Progenitor cell of endocrine pancreas (in vitro differentiated cells): Measurements from ENCODE around the gene INS. TPM values are rescaled to one million over a fixed set of nuclear protein-coding genes. Genes with fewer than 3 reads are reported as not detected.

Source experiments
- DNase-seq: peaks from one replicate; pipeline ENCODE4 v3.0.0; 2021; ENCODE audit warnings: low spot score; ENCODE audit not compliant: unreplicated experiment
- H3K27ac Mint-ChIP-seq: 2 replicates; pipeline ENCODE4 v1.8.0; 2021; ENCODE audit warnings: mild to moderate bottlenecking, moderate library complexity, mixed read lengths
- H3K27me3 Mint-ChIP-seq: 2 replicates; pipeline ENCODE4 v1.8.0; 2021; ENCODE audit warnings: mixed read lengths
- H3K36me3 Mint-ChIP-seq: 2 replicates; pipeline ENCODE4 v1.8.0; 2022; ENCODE audit warnings: mixed read lengths; ENCODE audit not compliant: insufficient read depth
- H3K4me1 Mint-ChIP-seq: 2 replicates; pipeline ENCODE4 v1.8.0; 2021; ENCODE audit warnings: low read depth, mixed read lengths
- H3K4me3 Mint-ChIP-seq: 2 replicates; pipeline ENCODE4 v1.8.0; 2021; ENCODE audit warnings: low read depth, mild to moderate bottlenecking, moderate library complexity, mixed read lengths
- H3K9me3 Mint-ChIP-seq: 2 replicates; pipeline ENCODE4 v1.8.0; 2021; ENCODE audit warnings: low read depth, mixed read lengths
- total RNA-seq: library from RNA; stranded (reverse); gene quantifications from 2 replicates; pipeline ENCODE4 v1.2.1, GENCODE V29; 2021
- TF ChIP-seq, protein P1 (sequence below): fragments of 200-600 bp; sonication (generic); IDR thresholded peaks from one replicate; pipeline ENCODE4 v1.5.0; 2021; ENCODE audit warnings: antibody characterized with exemption, mild to moderate bottlenecking; ENCODE audit not compliant: unreplicated experiment

Gene INS
- total RNA-seq, 1 donor from 2014 or later: 75.2 TPM

DNA sequence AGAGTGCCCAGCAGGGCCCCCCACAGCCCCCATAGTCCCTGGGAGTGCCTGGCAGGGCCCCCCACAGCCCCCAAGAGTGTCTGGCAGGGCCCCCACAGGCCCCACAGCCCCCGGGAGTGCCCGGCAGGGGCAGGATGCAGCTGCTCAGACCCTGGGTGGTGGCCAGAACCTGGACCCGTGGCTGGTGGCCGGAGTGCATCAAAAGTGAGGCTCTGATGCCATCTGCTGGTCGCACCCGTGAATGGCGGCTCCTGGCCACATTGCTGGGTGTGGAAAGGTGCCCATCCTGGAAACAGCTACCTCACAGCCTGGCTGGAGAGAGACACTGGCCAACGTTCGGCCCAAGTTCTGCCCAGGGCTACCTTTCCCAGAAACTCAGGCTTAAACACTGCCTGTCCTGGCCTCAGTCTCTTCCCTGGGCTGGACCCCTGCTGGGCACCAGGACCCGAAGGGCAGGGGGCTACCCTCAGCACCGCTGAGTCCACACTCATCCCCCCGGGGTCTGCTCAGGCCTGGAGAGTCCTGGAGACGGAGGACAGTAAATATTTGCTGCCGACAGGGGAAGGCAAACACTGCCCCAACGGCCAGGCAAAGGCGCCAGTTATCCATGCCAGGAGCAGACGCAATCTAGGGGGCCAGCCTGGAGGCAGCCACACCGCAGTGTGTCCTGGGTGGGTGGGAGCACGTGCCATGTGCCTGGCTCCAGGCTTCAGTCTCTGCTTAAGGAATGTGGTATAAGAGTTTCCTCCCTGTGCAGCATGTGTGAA lies 4.4 kb downstream of the INS start:
- peak; percentile 88 for DNase-seq
- TF ChIP-seq, protein P1, sequence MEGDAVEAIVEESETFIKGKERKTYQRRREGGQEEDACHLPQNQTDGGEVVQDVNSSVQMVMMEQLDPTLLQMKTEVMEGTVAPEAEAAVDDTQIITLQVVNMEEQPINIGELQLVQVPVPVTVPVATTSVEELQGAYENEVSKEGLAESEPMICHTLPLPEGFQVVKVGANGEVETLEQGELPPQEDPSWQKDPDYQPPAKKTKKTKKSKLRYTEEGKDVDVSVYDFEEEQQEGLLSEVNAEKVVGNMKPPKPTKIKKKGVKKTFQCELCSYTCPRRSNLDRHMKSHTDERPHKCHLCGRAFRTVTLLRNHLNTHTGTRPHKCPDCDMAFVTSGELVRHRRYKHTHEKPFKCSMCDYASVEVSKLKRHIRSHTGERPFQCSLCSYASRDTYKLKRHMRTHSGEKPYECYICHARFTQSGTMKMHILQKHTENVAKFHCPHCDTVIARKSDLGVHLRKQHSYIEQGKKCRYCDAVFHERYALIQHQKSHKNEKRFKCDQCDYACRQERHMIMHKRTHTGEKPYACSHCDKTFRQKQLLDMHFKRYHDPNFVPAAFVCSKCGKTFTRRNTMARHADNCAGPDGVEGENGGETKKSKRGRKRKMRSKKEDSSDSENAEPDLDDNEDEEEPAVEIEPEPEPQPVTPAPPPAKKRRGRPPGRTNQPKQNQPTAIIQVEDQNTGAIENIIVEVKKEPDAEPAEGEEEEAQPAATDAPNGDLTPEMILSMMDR: peak; percentile 86
- Mint-ChIP-seq H3K9me3 (no peaks in the 10 kb centered on the region), H3K36me3 (no peaks in the 10 kb centered on the region), H3K27me3 (peaks cover 4% of the 10 kb centered on the region), H3K4me3 (no peak overlapping the region), H3K27ac (no peak overlapping the region), H3K4me1 (no peaks in the 10 kb centered on the region)

- H3K27me3 Mint-ChIP-seq: peaks cover 12% of the 10 kb centered on the region
- H3K9me3 Mint-ChIP-seq: no peaks in the 10 kb centered on the region
- H3K4me3 Mint-ChIP-seq: no peak overlapping the region
- TF ChIP-seq, protein P1: no peak
- no peak for DNase-seq
- H3K4me1 Mint-ChIP-seq: no peaks in the 10 kb centered on the region
- no peaks in the 10 kb centered on the region for H3K36me3 Mint-ChIP-seq
- H3K27ac Mint-ChIP-seq: no peak overlapping the region
These were observed 5.5 kb downstream of the INS start for GRCh38 chr11:2155511-2155910.

DNA sequence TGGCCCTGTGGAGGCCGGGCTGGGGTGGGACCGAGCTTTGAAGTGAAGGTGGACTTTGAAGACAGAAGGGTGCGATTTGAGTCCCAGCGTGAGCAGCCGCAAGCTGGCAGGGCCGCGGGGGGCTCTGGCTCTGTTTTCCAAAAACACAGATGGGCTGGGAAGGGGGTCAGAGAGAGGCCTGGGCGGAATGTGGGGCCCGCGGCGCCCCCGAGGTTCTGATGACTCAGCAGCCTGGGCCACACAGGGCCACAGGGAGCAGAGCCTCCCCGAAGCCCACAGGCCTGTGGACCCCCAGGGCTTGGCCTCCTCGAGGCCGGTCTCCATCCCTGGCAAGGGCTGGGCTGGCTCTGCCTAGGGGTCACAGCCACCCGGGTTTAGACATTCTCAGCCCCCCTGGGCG lies 6.1 kb downstream of the INS start:
- no peaks in the 10 kb centered on the region for H3K9me3 Mint-ChIP-seq
- H3K4me3 Mint-ChIP-seq: no peak overlapping the region
- H3K36me3 Mint-ChIP-seq: no peaks in the 10 kb centered on the region
- H3K27me3 Mint-ChIP-seq: peaks cover 15% of the 10 kb centered on the region
- TF ChIP-seq, protein P1: no peak
- no peak overlapping the region for H3K27ac Mint-ChIP-seq
- DNase-seq: no peak
- peaks cover under 1% of the 10 kb centered on the region for H3K4me1 Mint-ChIP-seq

DNA sequence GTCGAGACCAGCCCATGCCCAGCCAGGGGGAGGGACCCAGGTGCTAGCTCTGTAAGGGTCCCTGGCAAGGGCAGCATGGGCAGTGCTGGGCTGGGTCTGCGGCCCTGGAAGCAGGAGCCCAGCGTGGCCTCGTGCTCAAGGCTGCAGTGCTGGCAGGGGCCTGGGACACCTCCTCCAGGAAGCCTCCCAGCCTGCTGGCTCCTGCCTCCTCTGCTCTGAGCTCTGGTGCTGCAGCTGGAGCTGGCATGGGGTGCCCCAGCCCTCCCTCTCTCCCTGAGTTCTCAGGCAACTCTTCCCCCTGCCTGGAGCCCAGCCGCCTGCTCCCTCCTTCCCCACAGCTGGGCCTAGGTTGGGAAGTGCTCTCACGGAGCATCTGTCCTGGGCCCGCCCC lies 6.8 kb downstream of the INS start:
- H3K9me3 Mint-ChIP-seq: no peaks in the 10 kb centered on the region
- no peak for DNase-seq
- no peak overlapping the region for H3K27ac Mint-ChIP-seq
- H3K27me3 Mint-ChIP-seq: peaks cover 17% of the 10 kb centered on the region
- no peak overlapping the region for H3K4me3 Mint-ChIP-seq
- H3K36me3 Mint-ChIP-seq: no peaks in the 10 kb centered on the region
- H3K4me1 Mint-ChIP-seq: peaks cover 2% of the 10 kb centered on the region
- TF ChIP-seq, protein P1: no peak

DNA sequence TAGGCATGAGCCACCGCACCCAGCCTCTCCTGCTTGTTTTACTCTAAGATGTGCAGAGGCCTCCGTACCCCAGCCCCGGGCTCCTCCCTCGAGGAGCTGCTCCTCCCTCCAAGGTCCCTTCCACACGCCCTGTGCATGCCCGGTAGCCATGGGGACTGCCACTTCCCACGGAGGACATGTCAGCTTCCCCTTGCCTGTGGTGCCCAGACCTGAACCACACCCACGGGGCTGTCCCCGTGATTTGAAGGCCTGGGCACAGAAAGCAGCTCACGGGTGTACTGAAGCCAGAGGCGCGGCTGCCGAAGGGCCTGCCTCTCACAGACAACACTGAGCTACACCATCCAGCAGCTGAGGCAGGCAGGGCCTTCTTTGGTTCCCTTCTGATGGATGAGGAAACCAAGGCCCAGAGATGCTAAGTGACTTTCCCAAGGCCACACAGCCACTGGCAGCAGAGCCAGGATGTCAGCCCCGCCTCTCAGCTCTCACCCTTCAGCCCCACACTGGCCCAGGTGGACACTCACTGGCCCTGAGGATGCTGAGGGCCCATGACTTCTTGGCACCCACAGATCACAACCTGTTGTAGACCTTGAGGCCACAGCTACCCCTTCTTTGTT lies 7.3 kb downstream of the INS start:
- no peak for DNase-seq
- H3K4me1 Mint-ChIP-seq: peaks cover 2% of the 10 kb centered on the region
- no peak overlapping the region for H3K27ac Mint-ChIP-seq
- H3K36me3 Mint-ChIP-seq: no peaks in the 10 kb centered on the region
- TF ChIP-seq, protein P1: no peak
- no peaks in the 10 kb centered on the region for H3K9me3 Mint-ChIP-seq
- H3K27me3 Mint-ChIP-seq: peaks cover 22% of the 10 kb centered on the region
- H3K4me3 Mint-ChIP-seq: no peak overlapping the region
